A673 (cell line): Measurements from ENCODE around the gene CNTN6. TPM values are rescaled to one million over a fixed set of nuclear protein-coding genes. Genes with fewer than 3 reads are reported as not detected.

ENCODE experiments used
- BruUV-seq: library from RNA; stranded (reverse); fragments of 400-500 nt; replicated peaks from 2 replicates; lab custom pipeline; 2021; lab: Mats Ljungman, UMichigan
- CTCF ChIA-PET: fragments of 300-600 bp; sonication (Branson Sonifier 250); formaldehyde crosslinking; loops from one replicate; lab custom pipeline; 2022; ENCODE audit warnings: antibody characterized with exemption; lab: Charles Lee
- POLR2A ChIA-PET: fragments of 300-600 bp; sonication (Branson Sonifier 250); formaldehyde crosslinking; loops from one replicate; lab custom pipeline; 2022; ENCODE audit warnings: antibody characterized with exemption; ENCODE audit not compliant: low non-redundant PET; lab: Charles Lee
- DNase-seq: peaks from one replicate; pipeline ENCODE4 v3.0.0-alpha.2; 2015; ENCODE audit warnings: low spot score
- H3K27ac ChIP-seq: fragments of 200-600 bp; sonication (generic); 2 replicates; pipeline ENCODE4 v1.5.1; 2016; ENCODE audit warnings: mixed run types, low read depth, mild to moderate bottlenecking, mixed read lengths, antibody characterized with exemption, low read length; ENCODE audit not compliant: poor library complexity, severe bottlenecking
- H3K27me3 ChIP-seq: fragments of 200-600 bp; sonication (generic); replicated peaks from 2 replicates; pipeline ENCODE4 v1.6.1; 2017; ENCODE audit warnings: mixed run types, low read depth, mild to moderate bottlenecking, mixed read lengths, antibody characterized with exemption, low read length; ENCODE audit not compliant: insufficient read depth, poor library complexity
- H3K36me3 ChIP-seq: fragments of 200-600 bp; sonication (generic); 2 replicates; pipeline ENCODE4 v1.6.1; 2016; ENCODE audit warnings: mixed run types, mild to moderate bottlenecking, mixed read lengths, antibody characterized with exemption, low read length; ENCODE audit not compliant: insufficient read depth, poor library complexity, severe bottlenecking
- H3K4me1 ChIP-seq: fragments of 200-600 bp; sonication (generic); 2 replicates; pipeline ENCODE4 v1.6.1; 2017; ENCODE audit warnings: mixed run types, mild to moderate bottlenecking, mixed read lengths, antibody characterized with exemption, low read length; ENCODE audit not compliant: insufficient read depth, poor library complexity, severe bottlenecking
- H3K4me3 ChIP-seq: fragments of 200-600 bp; sonication (generic); 2 replicates; pipeline ENCODE4 v1.5.1; 2016; ENCODE audit warnings: low read depth, mixed run types, mild to moderate bottlenecking, mixed read lengths, low read length; ENCODE audit not compliant: poor library complexity, severe bottlenecking
- H3K9me3 ChIP-seq: fragments of 200-600 bp; sonication (generic); 2 replicates; pipeline ENCODE4 v1.6.1; 2016; ENCODE audit warnings: mixed run types, low read depth, mild to moderate bottlenecking, mixed read lengths, antibody characterized with exemption, low read length; ENCODE audit not compliant: poor library complexity, severe bottlenecking
- CTCF ChIP-seq: fragments of 300-800, 200-600 bp; sonication (generic); conservative IDR thresholded peaks from 2 replicates; pipeline ENCODE4 v1.5.1; 2017; ENCODE audit warnings: low read depth, mild to moderate bottlenecking, antibody characterized with exemption, low read length, moderate library complexity, mixed read lengths
- EZH2 ChIP-seq: fragments of 200-600 bp; sonication (generic); IDR thresholded peaks from 2 replicates; pipeline ENCODE4 v1.6.1; 2017; ENCODE audit warnings: borderline replicate concordance, low read depth, mild to moderate bottlenecking, mixed read lengths, antibody characterized with exemption, low read length; ENCODE audit not compliant: poor library complexity, severe bottlenecking
- intact Hi-C: fragments of 100-400 bp; cut with micrococcal nuclease; formaldehyde crosslinking; loops from one replicate; pipeline ENCODE4 v1.10.0; 2022; ENCODE audit not compliant: unreplicated experiment
- total RNA-seq: library from RNA; stranded (reverse); gene quantifications from 2 replicates; pipeline ENCODE4 v1.2.3, GENCODE V29; 2021

Gene CNTN6
- total RNA-seq, 1 experiment from 2014 or later, result 0.28 TPM

- ChIA-PET POLR2A (no interaction called here), CTCF (no interaction called here)
- Histone ChIP-seq H3K4me1 (no peaks in the 10 kb centered on the region), H3K9me3 (peaks cover 4% of the 10 kb centered on the region), H3K4me3 (no peak overlapping the region), H3K36me3 (no peaks in the 10 kb centered on the region), H3K27me3 (no peaks in the 10 kb centered on the region), H3K27ac (no peak overlapping the region)
- TF ChIP-seq CTCF (no peak), EZH2 (no peak)
- DNase-seq, result no peak
- intact Hi-C loops, result no loop called here
- BruUV-seq, result no TSS peak
Measured at GRCh38 chr3:1446531-1446930, 353.7 kb downstream of the CNTN6 start.

- CTCF ChIA-PET, result no interaction called here
- DNase-seq, result no peak
- intact Hi-C loops, result no loop called here
- H3K27ac ChIP-seq, result no peak overlapping the region
- POLR2A ChIA-PET, result no interaction called here
- H3K4me3 ChIP-seq, result no peak overlapping the region
- no peaks in the 10 kb centered on the region for H3K4me1 ChIP-seq
- TF ChIP-seq EZH2 (no peak), CTCF (no peak)
- H3K9me3 ChIP-seq, result peaks cover 4% of the 10 kb centered on the region
- no peaks in the 10 kb centered on the region for H3K27me3 ChIP-seq
- BruUV-seq, result no TSS peak
- H3K36me3 ChIP-seq, result no peaks in the 10 kb centered on the region
Measured at GRCh38 chr3:1447452-1447851, 354.6 kb downstream of the CNTN6 start.

GRCh38 chr3:1448443-1448842 is 355.6 kb downstream of the CNTN6 start:
- peaks cover 4% of the 10 kb centered on the region for H3K9me3 ChIP-seq
- no peaks in the 10 kb centered on the region for H3K36me3 ChIP-seq
- no peaks in the 10 kb centered on the region for H3K27me3 ChIP-seq
- H3K4me3 ChIP-seq, result no peak overlapping the region
- CTCF ChIA-PET, result no interaction called here
- TF ChIP-seq EZH2 (no peak), CTCF (no peak)
- intact Hi-C loops, result no loop called here
- POLR2A ChIA-PET, result no interaction called here
- no peaks in the 10 kb centered on the region for H3K4me1 ChIP-seq
- H3K27ac ChIP-seq, result no peak overlapping the region
- BruUV-seq, result no TSS peak
- DNase-seq, result no peak
